Vagina (tissue), 2 donors: ENCODE data around the gene P2RY2.

Source experiments
- CTCF ChIP-seq, 3 experiments: fragments of 450-650 bp in 2 of 3; fragments of 200-600 bp in 1 of 3; sonication (generic) in 1 of 3; IDR thresholded peaks; one replicate each; pipeline ENCODE4 v1.5.1; 2017 to 2019; ENCODE audit warnings: antibody characterized with exemption in 3 of 3, mild to moderate bottlenecking in 2 of 3, moderate library complexity in 2 of 3
- POLR2A ChIP-seq, 2 donors: fragments of 450-650 bp; IDR thresholded peaks; one replicate each; pipeline ENCODE4 v1.6.1; 2017; ENCODE audit warnings: antibody characterized with exemption in 2 of 2, mild to moderate bottlenecking in 2 of 2, moderate library complexity in 2 of 2

GRCh38 chr11:73274722-73275380, 56.8 kb downstream of the P2RY2 start:
- TF ChIP-seq POLR2A (IDR thresholded peaks at IDR 0.05) (no peak), CTCF (IDR thresholded peaks at IDR 0.05) (no peak)
